HFFc6 (cell line): Measurements from ENCODE around the gene SV2B. TPM values are rescaled to one million over a fixed set of nuclear protein-coding genes. Genes with fewer than 3 reads are reported as not detected.

Experiments used
- DNase-seq: peaks from one replicate; pipeline ENCODE4 v3.0.0-alpha.2; 2018
- H3K27ac Mint-ChIP-seq: 2 replicates; pipeline ENCODE4 v1.8.0; 2020; ENCODE audit warnings: mild to moderate bottlenecking, mixed read lengths
- H3K27me3 Mint-ChIP-seq: 2 replicates; pipeline ENCODE4 v1.8.0; 2021; ENCODE audit warnings: mild to moderate bottlenecking, moderate library complexity, mixed read lengths; ENCODE audit not compliant: insufficient read depth
- H3K36me3 Mint-ChIP-seq: 2 replicates; pipeline ENCODE4 v1.8.0; 2021; ENCODE audit warnings: low read depth, mixed read lengths
- H3K4me1 Mint-ChIP-seq: 2 replicates; pipeline ENCODE4 v1.8.0; 2020; ENCODE audit warnings: low read depth, mixed read lengths
- H3K4me3 Mint-ChIP-seq: 2 replicates; pipeline ENCODE4 v1.8.0; 2020; ENCODE audit warnings: mild to moderate bottlenecking, moderate library complexity, mixed read lengths
- H3K9me3 Mint-ChIP-seq: 2 replicates; pipeline ENCODE4 v1.8.0; 2020; ENCODE audit warnings: mild to moderate bottlenecking, mixed read lengths
- CTCF ChIP-seq: fragments of 200-600 bp; sonication (generic); IDR thresholded peaks from 2 replicates; pipeline ENCODE4 v1.5.0; 2021; ENCODE audit warnings: antibody characterized with exemption, mild to moderate bottlenecking
- total RNA-seq, 6 experiments: library from RNA; stranded (reverse); fragmentation: NEBNext Ultra II Directional; extraction: Animal tissue kit (Norgen Biotek cat#: 25700); gene quantifications; 2 replicates in 1 of 6; 3 replicates in 5 of 6; pipeline ENCODE4 v1.2.3, GENCODE V29; 2021

The SV2B gene
- total RNA-seq, 6 experiments from 2014 or later = not detected

GRCh38 chr15:91275844-91276243, 175.8 kb downstream of the SV2B start:
- Mint-ChIP-seq H3K27ac (no peak overlapping the region), H3K27me3 (0 out of 2 replicates have a peak, but pooled peaks cover 2% of the 10 kb centered on the region), H3K4me3 (no peak overlapping the region), H3K4me1 (no peaks in the 10 kb centered on the region), H3K36me3 (0 out of 2 replicates have a peak, but pooled peaks cover 4% of the 10 kb centered on the region), H3K9me3 (peaks cover 5% of the 10 kb centered on the region)
- TF ChIP-seq CTCF = no peak
- no peak for DNase-seq

DNA sequence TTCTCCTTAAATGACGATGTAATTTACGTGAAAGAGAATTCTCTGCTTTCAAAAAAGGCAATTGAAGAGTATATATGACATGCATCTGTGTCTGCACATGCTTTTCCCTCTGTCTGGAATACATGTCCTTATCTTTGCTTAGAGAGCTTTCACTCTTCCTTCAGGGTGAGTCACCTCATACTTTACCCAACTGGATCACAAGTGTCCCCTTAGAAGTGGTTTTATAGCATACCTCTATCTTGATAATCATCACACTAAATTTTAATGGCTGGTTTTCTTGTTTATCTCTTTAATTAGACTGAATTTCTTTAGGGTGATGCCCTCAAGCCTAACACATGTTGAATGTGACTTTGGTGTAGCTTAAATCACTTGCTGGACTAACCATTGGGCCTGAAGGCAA, 178.9 kb downstream of the SV2B start:
- DNase-seq = no peak
- Mint-ChIP-seq H3K4me3 (no peak overlapping the region), H3K27ac (no peak overlapping the region), H3K4me1 (no peaks in the 10 kb centered on the region), H3K36me3 (0 out of 2 replicates have a peak, but pooled peaks cover 4% of the 10 kb centered on the region), H3K9me3 (peaks cover 5% of the 10 kb centered on the region), H3K27me3 (no peaks in the 10 kb centered on the region; the same call in 1 of the 2 replicates)
- TF ChIP-seq CTCF = no peak

DNA sequence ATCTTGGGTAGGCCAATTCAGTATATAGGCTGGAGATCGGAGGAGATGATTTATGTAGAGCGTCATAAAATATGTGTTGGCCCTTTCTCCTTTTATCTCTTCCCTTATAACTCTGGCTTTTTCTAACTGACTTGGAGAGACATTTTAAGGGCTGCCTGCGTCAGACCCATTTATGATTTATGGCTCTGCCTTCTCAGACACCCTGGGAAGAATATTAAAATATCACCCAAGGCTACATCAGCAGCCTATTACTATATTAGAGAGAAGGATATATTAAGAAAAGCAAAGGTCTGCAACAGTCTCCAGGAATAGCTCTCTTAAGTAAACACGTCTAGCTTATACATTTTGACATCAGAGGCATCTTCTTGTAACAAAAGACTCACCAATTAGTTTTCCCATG, 179.4 kb downstream of the SV2B start:
- no peak overlapping the region for H3K4me3 Mint-ChIP-seq
- H3K9me3 Mint-ChIP-seq = peaks cover 5% of the 10 kb centered on the region
- DNase-seq = no peak
- H3K27me3 Mint-ChIP-seq = no peaks in the 10 kb centered on the region; the same call in 1 of the 2 replicates
- 0 out of 2 replicates have a peak, but pooled peaks cover 4% of the 10 kb centered on the region for H3K36me3 Mint-ChIP-seq
- TF ChIP-seq CTCF = no peak
- H3K27ac Mint-ChIP-seq = no peak overlapping the region
- H3K4me1 Mint-ChIP-seq = no peaks in the 10 kb centered on the region

DNA sequence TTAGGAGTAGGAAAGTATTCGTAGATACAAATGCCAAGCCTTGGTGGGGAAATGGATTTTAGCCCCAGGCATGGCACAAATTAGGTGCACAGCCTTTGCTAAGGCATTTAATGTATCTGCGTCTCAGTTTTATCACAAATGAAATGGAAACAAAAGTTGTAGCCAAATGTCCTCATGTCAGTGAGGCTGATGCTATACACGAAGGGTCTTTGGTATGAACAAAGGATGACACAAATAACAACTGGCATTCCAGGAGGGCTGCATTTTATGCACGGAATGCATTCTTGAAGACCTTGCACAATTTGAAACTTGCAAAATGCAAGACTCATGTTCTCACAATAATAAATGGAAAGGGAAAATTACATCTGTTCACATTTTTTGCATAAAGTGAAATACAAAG, 181.9 kb downstream of the SV2B start:
- no peaks in the 10 kb centered on the region for H3K4me1 Mint-ChIP-seq
- no peaks in the 10 kb centered on the region for H3K36me3 Mint-ChIP-seq
- TF ChIP-seq CTCF = no peak
- no peak overlapping the region for H3K27ac Mint-ChIP-seq
- H3K9me3 Mint-ChIP-seq = no peaks in the 10 kb centered on the region
- H3K4me3 Mint-ChIP-seq = no peak overlapping the region
- no peaks in the 10 kb centered on the region; the same call in 1 of the 2 replicates for H3K27me3 Mint-ChIP-seq
- no peak for DNase-seq

- DNase-seq = no peak
- Mint-ChIP-seq H3K27me3 (peaks cover under 1% of the 10 kb centered on the region), H3K27ac (no peak overlapping the region), H3K4me3 (no peak overlapping the region), H3K36me3 (no peaks in the 10 kb centered on the region), H3K4me1 (no peaks in the 10 kb centered on the region), H3K9me3 (no peaks in the 10 kb centered on the region)
- TF ChIP-seq CTCF = no peak
Observed at GRCh38 chr15:91282486-91282885, 182.4 kb downstream of the SV2B start.

GRCh38 chr15:91283155-91283554, 183.1 kb downstream of the SV2B start:
- no peak overlapping the region for H3K4me3 Mint-ChIP-seq
- no peak overlapping the region for H3K27ac Mint-ChIP-seq
- peaks cover 3% of the 10 kb centered on the region for H3K27me3 Mint-ChIP-seq
- H3K36me3 Mint-ChIP-seq = no peaks in the 10 kb centered on the region
- H3K4me1 Mint-ChIP-seq = no peaks in the 10 kb centered on the region
- TF ChIP-seq CTCF = no peak
- no peak for DNase-seq
- no peaks in the 10 kb centered on the region for H3K9me3 Mint-ChIP-seq
